Measurements from ENCODE around the gene ADIG. TPM values are rescaled to one million over a fixed set of nuclear protein-coding genes. Genes with fewer than 3 reads are reported as not detected.

The ADIG gene
- total and polyA plus RNA-seq, 5 donors from 2014 or later: not detected

DNA sequence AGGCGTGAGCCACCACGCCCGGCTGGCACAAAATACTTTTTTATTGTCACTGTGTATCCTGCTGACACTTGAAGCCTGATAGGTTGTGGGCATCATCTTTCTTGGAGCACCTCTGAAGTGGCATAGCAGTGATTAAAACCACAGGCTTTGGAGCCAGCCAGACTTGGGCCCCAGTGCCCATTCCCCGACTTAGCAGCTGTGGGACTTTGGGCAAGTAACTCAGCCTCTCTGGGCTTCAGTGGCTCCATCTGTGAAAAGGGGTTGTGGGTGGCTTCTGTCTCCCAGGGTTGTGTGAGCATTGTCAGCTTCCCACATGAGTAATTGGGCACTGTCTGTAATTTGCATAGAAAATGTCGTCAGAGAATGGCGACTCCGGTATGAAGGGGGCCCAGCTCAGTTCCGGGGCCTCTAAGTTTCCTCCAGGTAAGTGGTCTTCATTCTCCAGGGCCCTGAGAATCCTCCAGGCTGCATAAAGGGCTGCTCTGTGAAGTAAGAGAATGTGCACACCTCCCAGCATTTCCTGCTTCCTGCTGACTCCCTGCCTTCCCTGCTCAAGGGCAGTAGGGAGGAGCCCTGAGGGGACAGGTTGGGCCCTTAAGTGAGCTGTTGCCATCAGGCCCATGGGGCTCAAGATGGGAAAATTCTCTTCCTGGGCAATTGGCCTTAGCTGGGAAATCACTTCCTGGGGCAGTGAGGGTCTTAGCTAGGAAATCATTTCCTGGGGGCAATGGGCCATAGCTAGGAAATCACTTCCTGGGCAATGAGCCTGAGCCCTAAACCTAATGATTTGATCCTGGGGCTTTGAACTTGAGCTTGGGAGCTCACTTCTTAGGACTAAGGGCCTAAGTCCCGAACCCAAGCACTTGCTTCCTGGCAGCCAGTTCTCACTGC, 47.8 kb downstream of the ADIG start:
- H3K9me3 Mint-ChIP-seq: peaks cover 0 to 4% (median 0%) of the 10 kb centered on the region in 7 donors
- Histone ChIP-seq H3K27ac (ENCODE audit: insufficient read depth, low read length, poor library complexity, severe bottlenecking) (no peak overlapping the region), H3K4me3 (ENCODE audit: low read depth, low read length) (no peak overlapping the region), H3K9me3 (ENCODE audit: control insufficient read depth in 2 of 2, low read length in 2 of 2) (peaks cover 0 to 4% of the 10 kb centered on the region in 2 experiments), H3K36me3 (ENCODE audit: control insufficient read depth, insufficient read depth, low read length) (no peaks in the 10 kb centered on the region), H3K4me1 (ENCODE audit: control insufficient read depth, insufficient read depth, low read length, poor library complexity, severe bottlenecking) (no peaks in the 10 kb centered on the region), H3K27me3 (ENCODE audit: control insufficient read depth, insufficient read depth, low read length) (no peaks in the 10 kb centered on the region)
- peaks cover 4% of the 10 kb centered on the region for H3K36me3 Mint-ChIP-seq
- H3K4me1 Mint-ChIP-seq: peaks cover 0 to 6% (median 5%) of the 10 kb centered on the region in 4 donors
- ATAC-seq (ENCODE audit: low read depth in 2 of 2): no peak
- peaks cover 12% of the 10 kb centered on the region for H3K27me3 Mint-ChIP-seq
- H3K27ac Mint-ChIP-seq: no peak overlapping the region
- DNase-seq: no peak
- H3K4me3 Mint-ChIP-seq: no peak overlapping the region

DNA sequence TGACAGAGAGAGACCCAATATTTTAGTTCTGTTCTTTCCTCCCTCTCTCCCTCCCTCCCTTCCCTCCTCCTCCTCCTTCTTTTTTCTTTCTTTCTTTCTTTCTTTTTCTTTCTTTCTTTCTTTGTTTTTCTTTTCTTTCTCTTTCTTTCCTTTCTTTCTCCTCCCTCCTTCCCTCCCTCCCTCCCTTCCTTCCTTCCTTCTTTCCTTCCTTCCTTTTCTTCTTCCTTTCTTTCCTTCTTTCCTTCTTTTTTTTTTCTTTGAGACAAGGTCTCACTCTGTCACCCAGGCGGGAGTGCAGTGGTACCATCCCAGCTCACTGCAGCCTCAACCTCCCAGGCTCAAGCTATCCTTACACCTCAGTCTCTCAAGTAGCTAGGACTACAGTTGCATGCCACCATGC, 49.0 kb downstream of the ADIG start:
- H3K36me3 Mint-ChIP-seq: no peaks in the 10 kb centered on the region
- DNase-seq (no peak), ATAC-seq (ENCODE audit: low read depth in 2 of 2) (no peak)
- Histone ChIP-seq H3K4me3 (ENCODE audit: low read depth, low read length) (no peak overlapping the region), H3K27me3 (ENCODE audit: control insufficient read depth, insufficient read depth, low read length) (no peaks in the 10 kb centered on the region), H3K9me3 (ENCODE audit: control insufficient read depth in 2 of 2, low read length in 2 of 2) (no peaks in the 10 kb centered on the region), H3K36me3 (ENCODE audit: control insufficient read depth, insufficient read depth, low read length) (no peaks in the 10 kb centered on the region), H3K27ac (ENCODE audit: insufficient read depth, low read length, poor library complexity, severe bottlenecking) (no peak overlapping the region), H3K4me1 (ENCODE audit: control insufficient read depth, insufficient read depth, low read length, poor library complexity, severe bottlenecking) (no peaks in the 10 kb centered on the region)
- H3K9me3 Mint-ChIP-seq: no peaks in the 10 kb centered on the region
- peaks cover 18% of the 10 kb centered on the region for H3K27me3 Mint-ChIP-seq
- no peak overlapping the region for H3K4me3 Mint-ChIP-seq
- no peak overlapping the region for H3K27ac Mint-ChIP-seq
- H3K4me1 Mint-ChIP-seq: peaks cover 0 to 8% (median 5%) of the 10 kb centered on the region in 4 donors

DNA sequence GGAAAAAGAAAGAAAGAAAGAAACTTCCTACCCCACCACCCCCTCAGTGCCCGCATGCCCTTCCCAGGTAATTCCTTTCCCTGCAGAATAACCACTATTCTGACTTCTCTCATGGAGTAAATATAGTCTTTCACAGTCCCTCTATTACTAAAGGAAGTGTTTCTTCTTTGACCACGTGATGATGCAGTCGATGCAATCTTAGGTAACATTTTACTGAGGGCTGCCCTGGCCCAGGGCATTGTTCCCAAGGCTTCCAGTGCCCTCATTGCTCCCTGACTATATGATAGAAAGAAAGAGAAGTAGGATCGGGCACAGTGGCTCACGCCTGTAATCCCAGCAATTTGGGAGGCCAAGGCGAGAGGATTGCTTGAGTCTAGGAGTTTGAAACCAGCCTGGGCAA, 49.7 kb downstream of the ADIG start:
- Mint-ChIP-seq H3K27me3 (peaks cover 18% of the 10 kb centered on the region), H3K36me3 (no peaks in the 10 kb centered on the region), H3K9me3 (no peaks in the 10 kb centered on the region), H3K4me3 (no peak overlapping the region), H3K4me1 (peaks cover 0 to 8% (median 5%) of the 10 kb centered on the region in 4 donors), H3K27ac (no peak overlapping the region)
- H3K27me3 ChIP-seq (ENCODE audit: control insufficient read depth, insufficient read depth, low read length): no peaks in the 10 kb centered on the region
- ATAC-seq (ENCODE audit: low read depth in 2 of 2) (no peak), DNase-seq (no peak)
- H3K36me3 ChIP-seq (ENCODE audit: control insufficient read depth, insufficient read depth, low read length): no peaks in the 10 kb centered on the region
- no peaks in the 10 kb centered on the region for H3K9me3 ChIP-seq (ENCODE audit: control insufficient read depth in 2 of 2, low read length in 2 of 2)
- no peak overlapping the region for H3K27ac ChIP-seq (ENCODE audit: insufficient read depth, low read length, poor library complexity, severe bottlenecking)
- H3K4me1 ChIP-seq (ENCODE audit: control insufficient read depth, insufficient read depth, low read length, poor library complexity, severe bottlenecking): no peaks in the 10 kb centered on the region
- no peak overlapping the region for H3K4me3 ChIP-seq (ENCODE audit: low read depth, low read length)

DNA sequence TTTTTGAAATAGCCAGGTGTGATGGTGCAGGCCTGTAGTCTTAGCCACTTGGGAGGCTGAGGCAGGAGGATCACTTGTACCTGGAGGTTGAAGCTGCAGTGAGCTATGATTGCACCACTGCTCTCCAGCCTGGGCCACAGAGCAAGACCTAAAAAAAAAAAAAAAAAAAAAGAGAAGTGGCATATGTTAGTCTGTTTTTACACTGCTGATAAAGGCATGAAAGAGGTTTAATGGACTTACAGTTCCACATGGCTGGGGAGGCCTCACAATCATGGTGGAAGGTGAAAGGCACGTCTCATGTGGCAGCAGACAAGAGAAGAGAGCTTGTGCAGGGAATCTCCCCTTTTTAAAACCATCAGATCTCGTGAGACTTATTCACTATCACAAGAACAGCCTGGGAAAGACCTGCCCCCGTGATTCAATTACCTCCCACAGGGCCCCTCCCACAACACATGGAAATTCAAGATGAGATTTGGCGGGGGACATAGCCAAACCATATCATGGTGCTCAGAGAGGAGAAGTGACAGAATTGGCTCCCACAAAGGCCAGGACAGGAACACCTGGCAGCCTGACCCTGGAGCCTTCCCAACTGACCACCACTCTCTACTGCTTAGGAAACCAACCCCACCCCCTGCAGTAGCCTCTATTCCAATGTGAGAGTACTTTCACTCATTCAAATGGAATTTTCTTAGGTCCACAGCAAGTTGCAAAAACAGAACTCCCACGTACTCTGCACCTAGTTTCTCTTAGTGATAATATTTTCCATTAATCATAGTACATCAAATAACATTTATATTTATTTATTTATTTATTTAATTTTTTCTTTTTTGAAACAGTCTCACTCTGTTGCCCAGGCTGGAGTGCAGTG, 50.4 kb downstream of the ADIG start:
- Mint-ChIP-seq H3K36me3 (no peaks in the 10 kb centered on the region), H3K27ac (no peak overlapping the region), H3K9me3 (no peaks in the 10 kb centered on the region), H3K27me3 (peaks cover 18% of the 10 kb centered on the region), H3K4me3 (no peak overlapping the region), H3K4me1 (peaks cover 0 to 8% (median 6%) of the 10 kb centered on the region in 4 donors)
- Histone ChIP-seq H3K27ac (ENCODE audit: insufficient read depth, low read length, poor library complexity, severe bottlenecking) (no peak overlapping the region), H3K4me3 (ENCODE audit: low read depth, low read length) (no peak overlapping the region), H3K9me3 (ENCODE audit: control insufficient read depth in 2 of 2, low read length in 2 of 2) (no peaks in the 10 kb centered on the region), H3K27me3 (ENCODE audit: control insufficient read depth, insufficient read depth, low read length) (no peaks in the 10 kb centered on the region), H3K36me3 (ENCODE audit: control insufficient read depth, insufficient read depth, low read length) (no peaks in the 10 kb centered on the region), H3K4me1 (ENCODE audit: control insufficient read depth, insufficient read depth, low read length, poor library complexity, severe bottlenecking) (no peaks in the 10 kb centered on the region)
- ATAC-seq (ENCODE audit: low read depth in 2 of 2) (no peak), DNase-seq (no peak)

DNA sequence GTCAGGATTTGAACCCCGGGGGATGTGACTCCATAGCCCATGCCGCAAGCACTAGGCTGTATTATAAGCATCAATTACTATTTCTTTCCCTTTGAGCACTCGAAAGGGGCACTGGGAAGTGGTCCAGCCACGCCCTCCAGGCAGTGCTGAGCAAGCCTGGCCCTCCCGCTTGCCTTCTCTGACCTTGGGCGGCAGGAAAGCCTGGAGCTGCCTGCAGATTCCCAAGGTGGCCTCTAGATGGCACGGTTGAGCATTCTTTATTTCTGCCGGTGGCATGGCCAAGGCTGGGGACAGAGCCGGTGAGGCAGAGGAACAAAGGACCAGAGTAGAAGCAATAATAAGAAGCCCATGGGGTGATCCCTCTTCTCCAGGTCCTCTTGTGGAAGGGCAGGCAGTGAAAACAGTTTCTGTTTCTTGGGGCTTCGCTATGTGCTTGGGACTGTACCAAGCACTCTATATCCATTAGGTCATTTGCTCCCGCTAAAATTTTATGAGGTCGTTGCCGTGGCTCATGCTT, 52.6 kb downstream of the ADIG start:
- Histone ChIP-seq H3K4me1 (ENCODE audit: control insufficient read depth, insufficient read depth, low read length, poor library complexity, severe bottlenecking) (no peaks in the 10 kb centered on the region), H3K9me3 (ENCODE audit: control insufficient read depth in 2 of 2, low read length in 2 of 2) (no peaks in the 10 kb centered on the region), H3K27me3 (ENCODE audit: control insufficient read depth, insufficient read depth, low read length) (no peaks in the 10 kb centered on the region), H3K27ac (ENCODE audit: insufficient read depth, low read length, poor library complexity, severe bottlenecking) (no peak overlapping the region), H3K4me3 (ENCODE audit: low read depth, low read length) (no peak overlapping the region), H3K36me3 (ENCODE audit: control insufficient read depth, insufficient read depth, low read length) (no peaks in the 10 kb centered on the region)
- peaks cover 17% of the 10 kb centered on the region for H3K27me3 Mint-ChIP-seq
- peak; percentile 66 to 79 for ATAC-seq (ENCODE audit: low read depth in 2 of 2)
- H3K4me1 Mint-ChIP-seq: peaks cover 0 to 8% (median 6%) of the 10 kb centered on the region in 4 donors
- H3K4me3 Mint-ChIP-seq: no peak overlapping the region
- H3K9me3 Mint-ChIP-seq: no peaks in the 10 kb centered on the region
- no peaks in the 10 kb centered on the region for H3K36me3 Mint-ChIP-seq
- peak; percentile 33 to 56 (median 48) for DNase-seq
- H3K27ac Mint-ChIP-seq: no peak overlapping the region

DNA sequence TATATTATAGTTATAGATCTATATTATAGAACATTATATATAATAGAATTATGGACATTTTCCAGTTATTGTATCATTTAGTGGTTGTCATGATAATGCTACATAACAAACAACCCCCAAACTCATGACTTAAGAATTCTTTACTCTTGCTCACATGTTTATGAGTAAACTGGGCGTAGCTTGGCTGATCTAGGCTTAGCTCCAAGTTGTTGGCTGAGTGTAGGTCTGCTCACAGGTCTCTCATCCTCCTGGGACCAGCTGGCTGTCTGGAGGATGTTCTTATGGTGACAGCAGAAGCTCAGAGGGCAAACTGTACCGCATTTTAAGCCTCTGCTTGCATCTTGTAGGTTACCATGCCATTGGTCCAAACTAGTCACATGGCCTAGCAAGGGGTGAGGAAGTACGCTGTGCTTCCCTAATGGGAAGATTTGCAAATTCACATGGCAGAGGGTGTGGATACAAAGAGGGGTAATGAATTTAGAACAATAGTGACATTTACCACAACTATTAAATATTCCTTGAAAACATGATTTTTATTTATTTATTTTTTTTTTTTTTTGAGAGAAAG, 54.8 kb downstream of the ADIG start:
- H3K4me3 ChIP-seq (ENCODE audit: low read depth, low read length): no peak overlapping the region
- H3K4me1 Mint-ChIP-seq: peaks cover 0 to 8% (median 6%) of the 10 kb centered on the region in 4 donors
- H3K4me1 ChIP-seq (ENCODE audit: control insufficient read depth, insufficient read depth, low read length, poor library complexity, severe bottlenecking): no peaks in the 10 kb centered on the region
- peaks cover 18% of the 10 kb centered on the region for H3K27me3 Mint-ChIP-seq
- no peak overlapping the region for H3K27ac ChIP-seq (ENCODE audit: insufficient read depth, low read length, poor library complexity, severe bottlenecking)
- H3K27ac Mint-ChIP-seq: no peak overlapping the region
- no peaks in the 10 kb centered on the region for H3K36me3 ChIP-seq (ENCODE audit: control insufficient read depth, insufficient read depth, low read length)
- ATAC-seq (ENCODE audit: low read depth in 2 of 2) (no peak), DNase-seq (no peak)
- H3K36me3 Mint-ChIP-seq: no peaks in the 10 kb centered on the region
- H3K4me3 Mint-ChIP-seq: no peak overlapping the region
- no peaks in the 10 kb centered on the region for H3K9me3 ChIP-seq (ENCODE audit: control insufficient read depth in 2 of 2, low read length in 2 of 2)
- no peaks in the 10 kb centered on the region for H3K27me3 ChIP-seq (ENCODE audit: control insufficient read depth, insufficient read depth, low read length)
- no peaks in the 10 kb centered on the region for H3K9me3 Mint-ChIP-seq

Data from CD4-positive, CD25-positive, alpha-beta regulatory T cell (primary cell).